ENCODE results near the gene GARIN3. TPM values are rescaled to one million over a fixed set of nuclear protein-coding genes. Genes with fewer than 3 reads are reported as not detected.

The GARIN3 gene
- total RNA-seq, 1 experiment from 2014 or later, result not detected

- no peaks in the 10 kb centered on the region for H3K4me1 ChIP-seq (ENCODE audit: insufficient read depth, low read length)
- no CpG with 5 or more reads among the region's 6 CpGs for WGBS (ENCODE audit: extremely low coverage, insufficient read length, low lambda C conversion rate)
- H3K27me3 ChIP-seq (ENCODE audit: insufficient read depth, low read length), result no peaks in the 10 kb centered on the region
- H3K18ac ChIP-seq (ENCODE audit: insufficient read length, low read depth, low read length), result no peak overlapping the region
- no peak overlapping the region for H2BK12ac ChIP-seq (ENCODE audit: insufficient read length, low read depth, low read length)
- H3K9ac ChIP-seq (ENCODE audit: extremely low read depth, insufficient read length, low read length), result no peak overlapping the region
- H3K27ac Mint-ChIP-seq, result no peak overlapping the region
- H3K9me3 Mint-ChIP-seq, result no peaks in the 10 kb centered on the region
- H3K4me3 Mint-ChIP-seq, result no peak overlapping the region
- no peak overlapping the region for H2BK15ac ChIP-seq (ENCODE audit: low read depth, low read length)
- TF ChIP-seq CTCF (conservative IDR thresholded peaks at IDR 0.05), result no peak
- H4K20me1 ChIP-seq (ENCODE audit: control insufficient read depth, insufficient read depth, insufficient read length), result no peaks in the 10 kb centered on the region
- no peak overlapping the region for H2BK20ac ChIP-seq (ENCODE audit: low read depth, low read length, poor library complexity, severe bottlenecking)
- H3K4me2 ChIP-seq (ENCODE audit: insufficient read depth, insufficient read length, low read length), result no peak overlapping the region
- H3K4me1 Mint-ChIP-seq, result no peaks in the 10 kb centered on the region
- H3K79me1 ChIP-seq (ENCODE audit: insufficient read depth, low read depth, low read length, poor library complexity, severe bottlenecking), result no peaks in the 10 kb centered on the region
- no peaks in the 10 kb centered on the region for H3K36me3 Mint-ChIP-seq (ENCODE audit: insufficient read depth in 1 of 3, low read depth in 3 of 3)
- no peak overlapping the region for H4K5ac ChIP-seq (ENCODE audit: insufficient read length, low read depth, low read length)
- H3K23ac ChIP-seq (ENCODE audit: insufficient read length, low read depth, low read length), result no peak overlapping the region
- no peak overlapping the region for H4K91ac ChIP-seq (ENCODE audit: insufficient read length, low read depth, low read length)
- H3K27ac ChIP-seq (ENCODE audit: insufficient read length, low read depth, low read length), result no peak overlapping the region
- no peak overlapping the region for H3T11ph ChIP-seq (ENCODE audit: low read length)
- H3K9me3 ChIP-seq (ENCODE audit: control insufficient read depth, low read depth, low read length), result no peaks in the 10 kb centered on the region
- no peak overlapping the region for H3K4ac ChIP-seq (ENCODE audit: low read depth, low read length)
- no peak overlapping the region for H2AFZ ChIP-seq (ENCODE audit: low read length)
- no peak overlapping the region for H3K14ac ChIP-seq (ENCODE audit: insufficient read depth, low read length)
- no peaks in the 10 kb centered on the region for H3K79me2 ChIP-seq (ENCODE audit: insufficient read depth, low read length)
- no peak overlapping the region for H2AK5ac ChIP-seq (ENCODE audit: insufficient read length, low read length)
- H2BK120ac ChIP-seq (ENCODE audit: low read depth, low read length, poor library complexity, severe bottlenecking), result no peak overlapping the region
- no peaks in the 10 kb centered on the region for H3K23me2 ChIP-seq (ENCODE audit: insufficient read length, low read depth, low read length, poor library complexity, severe bottlenecking)
- no peak overlapping the region for H2BK5ac ChIP-seq (ENCODE audit: insufficient read length, low read length)
- no peak for DNase-seq
- no peak overlapping the region for H3K56ac ChIP-seq (ENCODE audit: insufficient read length, low read depth, low read length)
- H4K8ac ChIP-seq (replicated peaks; ENCODE audit: insufficient read length, low read depth, low read length), result no peak overlapping the region
- no peaks in the 10 kb centered on the region; the same call in none of the 2 replicates for H3K27me3 Mint-ChIP-seq (ENCODE audit: low read depth)
Measured at GRCh38 chr5:157159209-157159751, 6.8 kb downstream of the GARIN3 start.

Data from H9 (cell line).